Stimulated activated CD4-positive, alpha-beta T cell treated with anti-CD3 and anti-CD28 coated beads, Interleukin-1b, Interleukin-23, amount 100 ng/mL, for 24 hours (primary cell): ENCODE data around the gene PGLYRP1.

Source experiments
- DNase-seq, 4 experiments: peaks; one replicate each; pipeline ENCODE4 v3.0.0-alpha.2; 2020; ENCODE audit warnings: low read depth in 4 of 4, low spot score in 1 of 4

Gene PGLYRP1

DNA sequence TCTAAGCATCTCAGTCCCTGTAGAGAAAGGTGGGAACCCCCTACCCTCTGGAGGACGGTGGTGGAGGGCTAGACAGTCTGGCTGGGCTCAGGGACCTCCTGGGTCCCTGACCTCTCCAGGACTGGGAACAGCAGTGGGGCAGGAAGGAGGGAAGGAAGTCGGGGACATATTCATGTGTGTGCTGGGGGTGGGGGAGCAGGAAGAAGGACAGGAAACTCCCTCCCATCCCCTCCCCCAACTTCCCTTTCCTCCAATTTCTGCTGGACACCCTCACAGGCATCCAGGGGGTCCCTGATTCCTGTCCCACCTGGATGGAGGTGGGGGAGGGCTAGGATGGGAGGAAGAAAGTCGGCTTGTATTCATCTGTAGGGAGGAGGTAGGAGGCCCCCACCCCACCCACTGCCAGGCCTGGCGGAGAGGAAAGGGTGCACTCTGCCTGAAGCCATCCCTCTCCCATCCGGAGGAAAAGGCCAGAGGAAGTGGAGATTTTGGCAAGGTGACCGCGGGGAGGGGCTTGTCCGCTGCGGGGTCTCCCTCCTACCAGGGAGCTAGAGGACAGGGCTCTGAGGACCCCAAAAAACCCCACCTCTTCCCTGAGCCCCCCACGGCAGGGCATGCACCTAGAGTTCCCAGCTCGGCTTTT lies 51.5 kb downstream of the PGLYRP1 start:
- DNase-seq: no peak

DNA sequence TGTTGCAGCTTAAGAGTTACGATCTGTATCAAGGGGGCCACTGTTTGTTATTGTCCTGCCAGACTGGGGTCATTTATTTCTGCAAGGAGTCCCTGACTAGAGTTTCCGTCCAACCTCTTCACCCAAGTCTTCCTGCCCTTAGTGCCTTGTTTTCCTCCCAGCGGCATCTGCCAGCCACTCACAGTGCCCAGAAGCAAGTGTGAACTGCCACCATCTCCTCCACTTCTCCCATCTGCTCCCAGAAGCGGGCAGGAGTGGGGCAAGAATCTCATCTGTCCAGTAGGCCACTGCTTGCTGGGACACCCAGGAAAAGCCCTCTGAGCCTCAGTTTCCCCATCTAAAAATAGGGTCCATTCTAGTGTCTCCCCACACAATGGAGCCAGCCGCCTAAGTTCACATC lies 53.2 kb downstream of the PGLYRP1 start:
- no peak for DNase-seq
